ENCODE results near the gene C1QA. TPM values are rescaled to one million over a fixed set of nuclear protein-coding genes. Genes with fewer than 3 reads are reported as not detected.

Gene C1QA
- total and polyA plus RNA-seq, 2 of the 4 experiments (the other 2 are of a cell fraction) = not detected

GRCh38 chr1:22645931-22646330 lies 9.5 kb downstream of the C1QA start:
- Histone ChIP-seq H4K20me1 (ENCODE audit: insufficient read depth, low read length) (peaks cover 5% of the 10 kb centered on the region), H3K4ac (ENCODE audit: low read depth, low read length) (no peak overlapping the region), H3K56ac (ENCODE audit: extremely low read depth, insufficient read depth, low read length) (no peak overlapping the region), H3K9me1 (ENCODE audit: insufficient read depth, low read length) (no peaks in the 10 kb centered on the region), H3K27me3 (ENCODE audit: control insufficient read depth, insufficient read depth, low read length) (peaks cover 45% of the 10 kb centered on the region), H2BK120ac (ENCODE audit: low read depth, low read length) (no peak overlapping the region), H3K14ac (replicated peaks; ENCODE audit: low read depth, low read length) (no peak overlapping the region), H3K36me3 (ENCODE audit: control insufficient read depth, insufficient read depth, low read length) (no peaks in the 10 kb centered on the region), H2BK15ac (ENCODE audit: low read depth, low read length) (no peak overlapping the region), H3K4me2 (ENCODE audit: low read depth, low read length) (no peak overlapping the region), H3K18ac (ENCODE audit: low read depth, low read length) (no peak overlapping the region), H4K8ac (ENCODE audit: low read depth in 2 of 2, low read length in 2 of 2) (no peak overlapping the region), H2AK5ac (ENCODE audit: low read depth, low read length) (no peak overlapping the region), H2BK20ac (ENCODE audit: low read depth, low read length) (no peak overlapping the region), H3K79me1 (ENCODE audit: low read depth in 1 of 2, low read length in 2 of 2) (no peaks in the 10 kb centered on the region), H3K9ac (ENCODE audit: low read depth, low read length) (no peak overlapping the region), H2AK9ac (replicated peaks; ENCODE audit: low read depth, low read length, poor library complexity) (no peak overlapping the region), H3K23ac (ENCODE audit: low read depth, low read length) (no peak overlapping the region), H3K4me3 (ENCODE audit: insufficient read depth, low read depth, low read length) (no peak overlapping the region), H2AFZ (replicated peaks; ENCODE audit: low read length, poor library complexity) (peak overlapping the region; percentile 59), H3K9me3 (ENCODE audit: control insufficient read depth, insufficient read depth, low read length) (no peaks in the 10 kb centered on the region), H3K27ac (ENCODE audit: insufficient read depth, low read length) (no peak overlapping the region), H3K4me1 (ENCODE audit: control insufficient read depth, insufficient read depth, low read length) (peaks cover 2% of the 10 kb centered on the region; the same call in 1 of the 2 replicates), H4K5ac (ENCODE audit: low read depth, low read length) (no peak overlapping the region), H2BK5ac (ENCODE audit: low read depth, low read length, poor library complexity, severe bottlenecking) (no peak overlapping the region), H4K91ac (ENCODE audit: insufficient read depth, low read depth, low read length) (no peak overlapping the region)
- ATAC-seq (ENCODE audit: low read depth) (peak; percentile 8), DNase-seq (no peak)
- dilution Hi-C loops (cut with HindIII; ENCODE audit: low sequenced_read_pairs, unreplicated experiment) = no loop called here
- in situ Hi-C loops (cut with MboI; ENCODE audit: low sequenced_read_pairs) = loop anchor here (5.0 kb wide), 1 partner anchor 229 kb away; no protein-coding TSS in a partner anchor
- CTCF ChIA-PET = interaction anchor here (0.6 kb wide), 1 partner anchor 9 kb away, joined by 4 read pairs; no protein-coding TSS in a partner anchor
- 71% methylated on average over 1 of the region's 7 CpGs; no CpG with 5 or more reads in 1 of the 2 experiments for WGBS, 2 experiments (ENCODE audit: extremely low coverage in 2 of 2, insufficient read length in 1 of 2)
- POLR2A ChIA-PET (ENCODE audit: unreplicated experiment) = no interaction called here
- intact Hi-C loops (cut with micrococcal nuclease) = loop anchor here (10.0 kb wide), 1 partner anchor 541 kb away; no protein-coding TSS in a partner anchor
- TF ChIP-seq MAZ (IDR thresholded peaks at IDR 0.05; ENCODE audit: borderline replicate concordance, low read depth, low read length) (no peak), RAD21 (IDR thresholded peaks at IDR 0.05; ENCODE audit: low read length) (no peak), CEBPB (IDR thresholded peaks at IDR 0.05; ENCODE audit: low read depth, low read length) (no peak)
- no TSS peak for BruUV-seq (replicated peaks)

Data from IMR-90 (cell line).